ENCODE results near the gene MAML3.

The MAML3 gene

GRCh38 chr4:139913398-139913990, 240.5 kb downstream of the MAML3 start:
- peak; percentile 20 for DNase-seq

- DNase-seq = no peak
These were observed 241.5 kb downstream of the MAML3 start for GRCh38 chr4:139912445-139912844.

GRCh38 chr4:139910106-139910505, 243.9 kb downstream of the MAML3 start:
- DNase-seq = no peak

- DNase-seq = no peak
These were observed 245.1 kb downstream of the MAML3 start for GRCh38 chr4:139908636-139909437.

DNA sequence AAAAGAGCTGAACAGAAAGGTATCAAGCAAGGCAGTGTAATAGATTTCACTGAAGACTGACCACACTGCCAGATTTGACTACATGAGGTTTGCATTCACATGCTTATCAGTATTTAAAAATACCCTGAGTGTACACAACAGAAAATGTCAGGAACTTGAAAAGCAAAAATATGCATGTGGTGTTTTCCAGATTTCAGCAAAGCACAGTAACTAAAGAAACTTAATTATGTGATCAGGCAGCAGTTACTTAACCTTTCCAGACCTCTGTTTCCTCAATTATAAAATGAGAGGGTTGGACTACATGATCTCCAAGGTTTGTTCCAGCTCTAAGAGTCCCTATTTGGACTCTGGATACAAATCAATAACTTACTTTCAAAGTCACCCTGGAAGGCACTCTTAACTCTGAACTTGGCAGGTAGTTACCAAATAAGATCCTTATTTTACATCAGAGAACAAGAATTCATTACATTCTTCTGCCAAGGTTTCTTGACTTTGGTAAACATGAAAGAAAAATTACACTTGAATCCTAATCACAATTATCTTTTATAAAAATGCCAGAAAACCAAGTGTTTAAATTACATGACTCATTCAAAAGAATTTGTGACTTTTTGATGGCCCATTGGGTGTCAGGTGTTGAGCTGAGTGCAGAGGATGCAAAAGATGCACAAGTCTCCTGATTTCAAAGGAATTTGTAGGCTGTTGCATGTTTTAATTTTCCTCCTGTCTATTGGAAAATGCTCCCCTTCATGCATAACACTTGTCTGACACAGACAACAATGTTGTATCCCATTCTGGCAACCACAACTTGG, 246.8 kb downstream of the MAML3 start:
- no peak for DNase-seq

DNA sequence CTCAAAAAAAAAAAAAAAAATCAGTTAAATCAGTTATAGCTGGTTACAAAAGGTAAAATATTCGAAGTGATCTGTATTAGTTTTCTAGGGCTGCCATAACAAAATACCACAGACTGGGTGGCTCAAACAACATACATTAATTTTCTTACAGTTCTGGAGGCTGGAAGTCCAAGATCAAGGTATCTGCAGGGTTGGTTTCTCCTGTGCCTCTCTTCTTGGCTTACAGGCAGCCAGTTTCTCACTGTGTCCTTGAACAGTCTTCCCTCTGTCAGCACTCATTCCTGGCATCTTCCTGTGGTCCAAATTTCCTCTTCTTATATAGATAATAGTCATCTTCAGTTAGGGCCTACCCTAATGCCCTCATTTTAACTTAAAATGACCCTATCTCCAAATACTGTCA, 248.5 kb downstream of the MAML3 start:
- no peak for DNase-seq

DNA sequence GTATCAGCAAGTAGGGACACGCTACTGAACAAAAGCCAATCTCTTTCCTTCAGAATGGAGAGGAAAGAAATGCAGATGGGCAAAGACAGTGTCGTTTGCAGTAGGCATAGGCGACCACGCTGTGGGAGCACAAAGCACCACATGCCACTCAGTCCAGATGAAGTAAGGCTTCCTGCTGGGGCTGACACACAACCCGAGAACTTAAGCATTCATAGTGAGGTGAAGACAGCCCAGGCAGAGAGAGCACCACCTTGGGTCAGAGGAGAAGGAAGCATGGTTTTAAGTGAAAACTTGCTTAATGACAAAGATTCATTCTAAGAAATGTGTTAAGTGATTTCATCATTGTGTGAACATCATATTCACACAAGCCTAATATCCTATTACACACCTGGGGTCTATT, 249.6 kb downstream of the MAML3 start:
- no peak for DNase-seq

DNA sequence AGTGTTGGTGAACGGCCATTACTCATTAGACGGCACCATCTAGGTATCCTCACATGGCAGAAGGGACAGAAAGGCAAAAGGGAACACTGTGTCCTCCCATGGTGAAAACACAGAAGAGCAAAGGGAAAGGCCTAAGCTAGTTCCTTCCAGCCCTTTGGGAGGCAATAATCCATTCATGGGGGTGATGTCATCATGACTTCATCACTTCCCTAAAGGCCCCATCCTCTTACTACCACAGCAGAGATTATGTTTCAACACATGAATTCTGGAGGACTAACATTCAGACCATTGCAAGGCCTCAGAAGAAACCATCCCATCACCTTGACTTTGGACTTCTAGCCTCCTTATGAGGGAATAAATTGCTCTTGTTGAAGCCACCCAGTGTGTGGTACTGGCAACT, 250.1 kb downstream of the MAML3 start:
- DNase-seq = no peak

DNA sequence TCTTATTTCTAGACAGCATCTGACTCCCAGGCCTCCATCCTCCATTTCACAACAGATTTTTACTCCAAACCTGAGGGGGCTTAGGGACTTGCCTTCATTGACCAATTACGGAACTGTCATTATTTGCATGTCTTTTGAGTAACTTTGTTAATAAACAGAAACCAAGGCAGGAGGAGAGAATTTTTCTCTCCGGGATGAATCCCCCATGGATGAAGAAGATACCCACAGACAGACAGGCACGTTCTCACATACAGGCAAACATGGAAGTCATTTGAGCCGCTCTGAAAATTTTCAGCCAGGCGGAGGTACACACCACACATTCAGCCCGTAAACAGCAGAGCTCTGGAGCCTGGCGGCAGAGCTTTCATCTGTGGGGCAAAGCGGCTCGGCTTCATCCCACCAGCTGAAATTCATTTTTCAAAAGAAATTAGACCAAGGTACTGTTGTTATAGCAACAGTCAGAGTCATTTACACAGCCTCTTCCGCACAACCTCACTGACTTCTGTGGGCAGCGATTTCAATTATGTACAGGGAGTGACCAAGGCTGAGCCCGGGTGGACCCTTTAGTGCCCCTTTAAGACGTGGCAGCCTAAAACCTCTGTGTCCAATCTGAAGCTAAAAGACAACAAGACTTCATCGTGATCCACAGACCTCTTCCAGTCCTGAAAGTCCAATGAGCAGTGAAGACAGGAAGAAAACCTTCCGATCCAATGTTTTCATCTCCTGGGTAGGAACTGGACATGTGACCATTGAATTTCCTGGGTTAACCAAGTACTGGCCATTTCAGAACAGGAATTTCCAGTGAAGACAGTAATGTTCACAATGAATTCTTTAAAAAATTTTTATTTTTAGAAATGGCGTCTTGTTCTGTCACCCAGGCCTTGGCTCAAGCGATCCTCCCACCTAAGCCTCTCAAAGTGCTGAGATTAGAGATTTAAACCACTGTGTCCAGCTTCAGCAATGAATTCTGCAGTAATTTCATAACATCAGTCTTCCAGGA, 251.4 kb downstream of the MAML3 start:
- no peak for DNase-seq

GRCh38 chr4:139901531-139902320, 252.3 kb downstream of the MAML3 start:
- DNase-seq = no peak

- no peak for DNase-seq
These were observed 253.0 kb downstream of the MAML3 start for GRCh38 chr4:139900964-139901376.

DNA sequence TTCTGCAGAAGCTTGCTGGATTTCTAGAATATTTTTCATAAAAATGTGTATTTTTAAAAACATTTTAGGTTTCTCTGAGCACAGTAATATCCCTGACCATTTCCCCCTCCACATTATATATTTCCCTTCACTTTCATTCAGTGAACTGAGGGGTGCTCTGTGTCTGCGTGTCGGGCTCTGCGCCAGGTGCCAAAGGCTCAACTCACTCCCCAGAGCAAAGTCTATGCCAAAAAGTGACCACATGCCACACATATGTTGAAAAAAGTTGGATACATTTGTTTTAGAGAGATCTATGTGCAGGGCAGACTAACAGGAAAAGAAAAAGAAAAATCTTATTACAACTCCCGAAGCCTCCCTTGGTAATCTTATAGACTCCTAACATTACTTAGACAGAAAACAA, 254.6 kb downstream of the MAML3 start:
- DNase-seq = no peak

DNA sequence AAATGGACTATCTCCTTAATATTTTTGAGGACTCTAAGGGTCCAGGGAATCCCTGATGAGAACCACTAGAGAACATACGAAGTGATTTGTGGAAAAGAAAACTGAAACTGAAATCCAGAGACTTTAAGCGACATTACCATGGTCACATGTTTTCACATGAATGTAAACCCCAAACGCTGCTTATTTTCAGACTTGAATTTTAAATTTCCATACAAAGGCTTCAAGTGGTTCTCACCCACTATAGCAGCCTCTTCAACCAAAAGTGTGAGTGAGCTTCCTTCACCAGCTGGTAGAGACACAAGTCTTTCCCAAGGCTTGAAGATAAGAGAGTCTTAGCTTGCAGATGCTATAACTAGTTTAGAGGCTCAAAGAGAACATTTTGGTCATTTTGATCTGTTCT, 255.7 kb downstream of the MAML3 start:
- DNase-seq = no peak

- no peak for DNase-seq
These were observed 257.8 kb downstream of the MAML3 start for GRCh38 chr4:139896091-139896604.

DNA sequence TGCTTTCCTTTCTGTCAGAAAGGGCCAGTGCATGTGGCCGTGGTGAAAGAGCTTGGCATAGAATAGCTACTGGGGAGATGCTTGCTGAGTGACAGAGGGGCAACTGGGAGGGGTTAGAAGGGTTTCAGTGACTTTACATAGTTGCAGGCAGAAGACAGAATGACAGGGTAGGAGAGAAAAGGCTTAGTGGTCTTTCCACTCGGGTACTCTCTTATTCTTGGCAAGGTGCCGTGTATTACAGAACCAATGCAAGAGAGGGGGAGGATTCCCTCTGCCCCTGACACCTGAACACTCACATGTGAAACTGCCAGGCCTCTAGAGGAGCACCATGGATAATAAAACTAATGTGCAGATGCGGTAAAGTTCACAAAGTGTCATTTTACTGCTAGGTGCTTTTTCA, 260.2 kb downstream of the MAML3 start:
- no peak for DNase-seq

DNA sequence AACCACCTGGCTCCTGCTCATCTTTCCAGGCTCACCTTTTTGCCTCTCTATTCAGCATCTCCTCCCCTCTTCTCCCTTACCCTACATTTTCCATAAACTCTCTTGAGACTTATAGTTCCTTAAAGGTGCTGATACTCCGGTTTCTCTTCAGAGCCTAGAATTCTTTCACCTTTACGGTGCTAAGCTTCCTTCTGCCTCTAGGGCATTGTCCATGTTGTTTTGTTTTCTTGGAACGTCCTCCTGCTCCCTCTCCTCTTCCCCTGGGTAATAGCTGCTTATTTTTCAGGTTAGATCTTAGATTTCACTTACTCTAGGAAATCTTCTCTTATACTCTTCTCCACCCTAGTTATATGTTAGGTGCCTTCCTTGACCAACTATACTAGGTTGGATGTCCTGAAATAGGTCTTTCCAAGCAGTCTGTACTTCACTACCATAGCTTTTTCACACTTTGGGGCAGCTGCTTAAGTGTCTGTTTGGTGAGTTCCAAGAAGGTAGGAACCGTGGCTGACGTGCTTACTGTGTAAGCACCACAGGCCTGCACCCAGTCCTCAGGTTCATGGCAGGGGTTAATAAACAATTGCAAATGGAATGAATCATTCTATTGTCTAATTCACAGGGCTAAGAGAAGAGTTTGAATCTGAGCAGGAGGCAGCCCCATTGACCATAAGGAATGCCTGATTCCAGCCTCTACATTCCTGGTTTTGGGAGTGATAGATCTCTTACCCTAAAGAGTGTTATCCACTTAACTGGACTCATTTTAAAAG, 260.8 kb downstream of the MAML3 start:
- DNase-seq = no peak

GRCh38 chr4:139890816-139891215, 263.2 kb downstream of the MAML3 start:
- no peak for DNase-seq

- no peak for DNase-seq
These were observed 264.1 kb downstream of the MAML3 start for GRCh38 chr4:139889901-139890300.

GRCh38 chr4:139889264-139889663, 264.7 kb downstream of the MAML3 start:
- DNase-seq = no peak

DNA sequence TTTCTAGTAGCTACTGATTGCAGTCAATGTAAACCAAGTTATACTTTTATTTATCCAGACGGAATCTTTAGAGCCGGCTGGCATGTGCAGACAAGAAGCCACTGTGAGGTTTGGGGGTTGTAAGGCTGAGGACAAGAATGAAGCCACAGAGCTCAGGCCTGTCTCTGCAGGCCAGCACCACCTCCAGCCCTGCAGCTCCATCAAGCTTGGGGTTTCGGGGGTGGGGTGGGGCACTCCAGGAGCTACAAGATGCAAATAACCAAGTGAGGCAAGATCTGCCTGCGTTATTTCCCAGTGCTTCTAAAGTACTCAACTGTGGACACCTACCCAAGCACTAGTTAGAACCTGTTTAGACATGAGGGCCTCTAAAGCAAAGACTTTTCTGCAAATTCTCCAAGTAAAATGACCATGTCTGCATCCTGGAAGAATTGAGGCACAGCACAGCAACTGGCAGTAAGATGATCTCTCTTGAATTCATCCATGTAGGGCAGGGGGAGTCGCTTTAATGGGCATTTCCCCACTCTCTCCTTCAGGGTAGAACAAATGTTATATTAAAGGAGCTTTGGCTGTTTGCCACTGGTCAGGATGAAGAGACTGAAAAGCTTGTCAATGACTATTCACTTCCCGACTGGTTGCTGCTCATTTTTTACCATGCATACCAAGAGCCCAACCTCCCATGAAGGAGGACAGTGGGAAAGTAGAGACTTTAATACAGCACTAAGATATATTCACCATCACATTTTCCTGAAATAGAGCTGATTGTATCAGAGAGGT, 265.8 kb downstream of the MAML3 start:
- DNase-seq = no peak
